NCI-H748 (cell line): ENCODE data around the gene TPSD1.
"Not testable (repeated sequence)": the region's sequence is repeated elsewhere in the genome, so short reads cannot be mapped to it uniquely, and the experiment has no call there.

Experiments used
- DNase-seq: peaks from one replicate; lab custom pipeline; 2025; ENCODE audit not compliant: unreplicated experiment; lab: John Stamatoyannopoulos, UW

Gene TPSD1

GRCh38 chr16:1240436-1240835, 15.4 kb upstream of the TPSD1 start, which contains the start of gene TPSAB1:
Gene TPSAB1, plus strand, starts transcription at chr16:1240705. Its CDS starts 234 bp downstream, at chr16:1240939.
- not testable (repeated sequence) for DNase-seq

DNA sequence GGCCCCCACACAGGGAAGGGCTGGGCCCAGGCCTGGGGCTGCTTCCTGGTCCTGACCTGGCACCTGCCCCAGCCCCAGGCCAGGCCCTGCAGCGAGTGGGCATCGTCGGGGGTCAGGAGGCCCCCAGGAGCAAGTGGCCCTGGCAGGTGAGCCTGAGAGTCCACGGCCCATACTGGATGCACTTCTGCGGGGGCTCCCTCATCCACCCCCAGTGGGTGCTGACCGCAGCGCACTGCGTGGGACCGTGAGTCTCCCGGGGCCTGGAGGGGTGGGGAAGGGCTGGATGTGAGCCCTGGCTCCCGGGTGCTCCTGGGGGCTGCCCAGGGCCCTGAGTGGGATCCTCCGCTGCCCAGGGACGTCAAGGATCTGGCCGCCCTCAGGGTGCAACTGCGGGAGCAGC, 14.8 kb upstream of the TPSD1 start:
- not testable (repeated sequence) for DNase-seq

DNA sequence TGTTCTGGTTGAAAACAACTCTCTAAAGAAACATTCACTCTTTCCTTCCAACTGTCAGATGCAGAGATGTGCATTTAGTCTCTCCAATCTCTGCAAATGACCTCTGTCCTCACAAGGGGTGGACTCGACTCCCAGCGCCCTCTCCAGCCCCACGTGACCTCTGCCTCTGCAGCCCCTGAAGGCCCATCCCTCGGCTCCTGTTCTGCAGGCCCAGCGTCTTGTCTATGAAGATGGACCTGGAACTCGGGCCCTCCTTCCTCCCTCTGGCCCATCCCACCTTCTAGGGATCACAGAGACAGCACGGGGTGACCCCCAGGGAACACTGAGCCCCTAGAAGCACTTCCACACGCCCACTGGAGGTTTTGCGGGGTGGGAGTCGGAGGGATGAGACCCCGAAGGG, 12.5 kb upstream of the TPSD1 start:
- not testable (repeated sequence) for DNase-seq

DNA sequence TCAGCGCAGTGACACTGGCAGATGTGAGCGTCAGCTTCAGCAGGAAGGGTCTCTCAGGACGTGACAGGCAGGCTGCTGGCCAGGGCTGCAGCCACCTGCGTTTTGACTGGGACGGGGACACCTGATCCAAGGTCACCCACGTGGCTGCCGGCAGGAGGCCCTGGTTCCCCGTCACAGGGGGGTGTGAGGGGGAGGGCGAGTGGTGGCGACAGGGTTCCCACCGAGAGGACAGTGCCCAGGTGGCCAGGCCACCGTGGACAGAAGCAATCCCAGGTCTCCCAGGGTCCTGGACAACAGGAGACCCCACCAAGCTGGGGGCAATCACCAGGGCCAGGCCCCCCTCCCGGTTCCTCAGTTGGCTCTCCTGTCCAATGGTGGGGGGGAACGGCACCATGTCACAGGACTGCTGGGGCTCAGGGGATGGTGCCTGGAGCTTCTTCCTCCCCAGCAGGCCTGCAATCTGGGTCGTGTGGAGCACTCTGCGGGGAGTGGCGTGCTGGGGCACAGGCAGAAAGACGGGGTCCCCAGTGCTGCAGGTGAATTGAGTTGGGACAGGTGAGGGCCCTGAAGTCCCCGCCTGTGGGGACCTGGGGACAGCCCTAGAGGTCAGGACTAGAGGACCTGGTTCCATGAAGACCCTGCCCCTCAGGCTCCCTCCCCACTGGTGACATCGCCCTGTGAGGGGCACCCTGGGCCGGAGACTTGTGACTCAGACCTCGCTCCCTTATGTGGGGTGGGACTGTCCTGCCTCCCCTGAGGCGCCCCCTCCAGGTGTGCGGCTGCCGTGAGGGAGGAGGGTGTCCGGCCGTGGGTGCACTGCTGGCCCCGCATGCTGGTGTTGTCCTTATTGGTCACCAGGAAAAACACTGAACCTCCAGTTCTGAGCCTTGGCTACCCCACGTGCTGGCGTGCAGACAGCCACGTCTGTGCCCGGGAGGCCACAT, 11.7 kb upstream of the TPSD1 start:
- not testable (repeated sequence) for DNase-seq

DNA sequence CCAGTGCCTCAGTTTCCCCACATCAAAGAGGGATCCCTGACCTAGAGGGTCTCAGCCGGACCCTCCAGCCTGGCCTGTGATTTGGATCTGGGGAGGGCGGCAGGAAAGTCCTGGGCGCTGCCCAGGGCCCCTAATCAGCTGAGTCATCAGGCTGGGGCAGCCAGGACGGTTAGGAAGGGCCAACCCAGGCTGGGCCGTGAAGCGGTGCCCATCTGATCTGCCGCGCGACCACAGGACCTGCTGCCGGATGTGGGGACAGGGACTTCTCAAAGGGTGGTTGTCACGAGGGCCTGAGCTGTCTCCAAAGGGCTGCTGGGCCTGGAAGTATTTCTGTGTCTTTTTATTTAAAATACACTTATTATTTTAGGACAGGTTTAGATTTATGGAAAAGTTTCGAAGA, 11.0 kb upstream of the TPSD1 start:
- DNase-seq, result no peak

DNA sequence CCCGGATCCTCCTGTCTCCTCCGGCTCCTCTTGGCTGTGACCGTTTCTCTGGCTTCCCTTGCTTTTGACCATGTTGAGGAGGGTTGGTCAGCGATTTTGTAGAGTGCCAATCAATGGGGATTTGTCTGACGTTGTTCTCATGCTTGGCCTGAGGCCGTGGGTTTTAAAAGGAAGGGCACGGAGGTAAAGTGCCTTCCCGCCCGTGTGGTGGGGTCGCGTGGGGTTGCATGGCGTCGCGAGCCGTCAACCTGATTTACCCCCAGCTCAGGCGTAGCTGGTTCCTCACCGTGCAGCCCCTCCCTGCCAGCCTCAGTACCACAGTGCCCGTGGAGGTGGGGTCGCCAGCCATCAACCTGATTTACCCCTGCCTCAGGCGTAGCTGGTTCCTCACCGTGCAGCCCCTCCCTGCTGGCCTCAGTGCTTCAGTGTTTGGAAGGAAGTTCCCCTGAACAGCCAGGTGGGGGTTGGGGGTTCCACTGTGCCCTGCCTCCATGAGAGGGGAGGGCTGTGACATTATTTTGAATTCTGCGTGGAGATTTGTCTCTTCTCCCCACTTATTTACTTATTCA, 10.3 kb upstream of the TPSD1 start:
- DNase-seq, result no peak

DNA sequence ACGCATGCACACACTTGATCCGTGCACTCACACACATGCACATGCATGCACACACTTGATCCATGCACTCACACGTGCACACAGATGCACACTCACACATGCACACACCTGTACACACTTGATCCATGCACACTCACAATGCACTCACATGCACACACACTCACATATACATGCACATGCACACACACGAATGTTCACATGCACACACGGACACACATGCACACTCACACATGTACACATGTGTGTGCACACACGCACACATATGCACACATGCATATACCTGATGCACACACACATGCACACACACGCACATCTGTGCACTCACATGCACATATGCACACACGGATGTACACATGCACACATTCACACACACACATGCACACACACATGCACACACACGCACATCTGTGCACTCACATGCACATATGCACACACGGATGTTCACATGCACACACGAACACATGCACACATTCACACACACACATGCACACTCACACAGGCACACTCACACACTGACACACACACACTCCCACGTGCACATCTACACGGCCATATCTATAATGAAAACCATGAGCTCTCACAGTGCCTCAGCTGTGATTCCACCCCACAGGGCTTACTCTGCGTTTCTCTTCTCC, 7.8 kb upstream of the TPSD1 start:
- DNase-seq, result not testable (repeated sequence)

- DNase-seq, result not testable (repeated sequence)
These were observed 6.7 kb upstream of the TPSD1 start for GRCh38 chr16:1249031-1249755.

GRCh38 chr16:1253701-1254364, 2.0 kb upstream of the TPSD1 start:
- DNase-seq, result not testable (repeated sequence)

- not testable (repeated sequence) for DNase-seq
These were observed 1.0 kb upstream of the TPSD1 start for GRCh38 chr16:1254821-1255220.

DNA sequence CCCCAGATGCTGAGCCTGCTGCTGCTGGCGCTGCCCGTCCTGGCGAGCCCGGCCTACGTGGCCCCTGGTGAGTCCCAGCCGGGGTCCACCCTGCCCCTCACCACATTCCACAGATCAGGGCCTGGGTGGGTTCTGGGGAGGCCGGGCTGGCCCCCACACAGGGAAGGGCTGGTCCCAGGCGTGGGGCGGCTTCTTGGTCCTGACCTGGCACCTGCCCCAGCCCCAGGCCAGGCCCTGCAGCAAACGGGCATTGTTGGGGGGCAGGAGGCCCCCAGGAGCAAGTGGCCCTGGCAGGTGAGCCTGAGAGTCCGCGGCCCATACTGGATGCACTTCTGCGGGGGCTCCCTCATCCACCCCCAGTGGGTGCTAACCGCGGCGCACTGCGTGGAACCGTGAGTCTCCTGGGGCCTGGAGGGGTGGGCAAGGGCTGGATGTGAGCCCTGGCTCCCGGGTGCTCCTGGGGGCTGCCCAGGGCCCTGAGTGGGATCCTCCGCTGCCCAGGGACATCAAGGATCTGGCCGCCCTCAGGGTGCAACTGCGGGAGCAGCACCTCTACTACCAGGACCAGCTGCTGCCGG, 516 bp downstream of the TPSD1 start:
- DNase-seq, result not testable (repeated sequence)

DNA sequence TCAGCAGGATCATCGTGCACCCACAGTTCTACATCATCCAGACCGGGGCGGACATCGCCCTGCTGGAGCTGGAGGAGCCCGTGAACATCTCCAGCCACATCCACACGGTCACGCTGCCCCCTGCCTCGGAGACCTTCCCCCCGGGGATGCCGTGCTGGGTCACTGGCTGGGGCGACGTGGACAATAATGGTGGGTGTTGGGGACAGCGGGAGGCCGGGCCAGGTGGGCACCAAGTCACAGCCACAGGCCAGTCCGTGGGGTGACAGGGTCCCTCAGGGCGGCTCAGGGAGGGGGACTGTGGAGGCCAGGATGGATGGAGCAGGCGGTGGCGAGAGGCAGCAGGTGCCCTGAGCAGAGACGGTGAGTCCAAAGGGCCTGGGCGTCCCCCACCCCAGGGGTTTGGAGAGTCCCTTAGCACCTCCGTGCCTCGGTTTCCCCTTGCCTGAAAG, 1.0 kb downstream of the TPSD1 start:
- no peak for DNase-seq

GRCh38 chr16:1257561-1258224, 1.8 kb downstream of the TPSD1 start:
- DNase-seq, result peak; percentile 16

DNA sequence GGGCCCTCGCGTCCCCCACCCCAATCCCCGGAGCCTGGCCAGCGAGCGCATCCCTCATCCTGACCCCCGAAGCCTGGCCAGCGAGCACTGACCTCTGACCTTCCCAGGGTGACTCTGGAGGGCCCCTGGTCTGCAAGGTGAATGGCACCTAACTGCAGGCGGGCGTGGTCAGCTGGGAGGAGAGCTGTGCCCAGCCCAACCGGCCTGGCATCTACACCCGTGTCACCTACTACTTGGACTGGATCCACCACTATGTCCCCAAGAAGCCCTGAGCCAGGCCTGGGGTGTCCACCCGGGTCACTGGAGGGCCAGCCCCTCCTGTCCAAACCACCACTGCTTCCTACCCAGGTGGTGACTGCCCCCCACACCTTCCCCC, 2.3 kb downstream of the TPSD1 start:
- peak; percentile 20 for DNase-seq

- peak; percentile 77 for DNase-seq
These were observed 3.3 kb downstream of the TPSD1 start for GRCh38 chr16:1258906-1259759.

DNA sequence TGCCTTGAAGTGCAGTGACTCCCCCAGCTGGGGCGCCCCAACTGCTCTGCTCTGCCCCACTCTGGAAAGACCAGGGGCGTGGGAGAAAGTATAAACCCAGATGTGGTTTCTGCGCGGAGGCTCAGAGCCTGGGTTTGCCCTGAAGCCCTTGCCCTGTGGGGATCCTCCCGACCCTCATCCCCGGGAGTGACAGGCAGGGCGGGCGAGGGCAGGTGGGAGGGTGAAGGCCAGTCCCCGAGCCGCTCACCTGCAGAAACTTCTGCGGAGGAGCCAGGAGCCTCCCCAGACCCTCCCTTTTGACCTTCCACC, 3.8 kb downstream of the TPSD1 start:
- DNase-seq, result no peak

GRCh38 chr16:1260101-1260680, 4.3 kb downstream of the TPSD1 start:
- DNase-seq, result no peak

GRCh38 chr16:1261131-1261892, 5.4 kb downstream of the TPSD1 start:
- peak; percentile 19 for DNase-seq
